ENCODE results near the gene PRDM10. TPM values are rescaled to one million over a fixed set of nuclear protein-coding genes. Genes with fewer than 3 reads are reported as not detected.

The PRDM10 gene
- total RNA-seq, 1 donor from 2014 or later, result 48.1 TPM

DNA sequence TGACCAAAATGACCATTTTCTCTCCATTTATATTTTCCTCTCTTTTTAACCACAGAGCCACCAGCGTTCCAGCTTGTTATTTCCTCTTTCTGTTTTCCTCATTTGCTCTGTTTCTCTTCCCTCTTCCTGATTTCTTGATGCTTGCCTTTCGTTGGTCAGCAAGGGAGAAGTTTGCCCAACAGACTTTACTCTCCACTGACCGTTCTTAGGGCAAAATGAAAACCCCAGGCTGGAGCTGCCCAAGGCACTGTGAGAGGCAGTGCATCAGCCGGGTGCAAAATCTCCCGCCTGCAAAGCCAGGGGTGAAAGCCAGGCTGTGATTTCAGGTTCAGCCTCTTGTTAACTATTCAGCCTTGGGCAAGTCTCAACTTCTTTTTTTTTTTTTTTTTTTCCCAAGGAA, 40.9 kb upstream of the PRDM10 start:
- Histone ChIP-seq H3K27ac (no peak overlapping the region), H3K27me3 (no peaks in the 10 kb centered on the region), H3K4me3 (no peak overlapping the region), H3K36me3 (no peaks in the 10 kb centered on the region), H3K9me3 (no peaks in the 10 kb centered on the region), H3K4me1 (no peaks in the 10 kb centered on the region)
- TF ChIP-seq, protein P1, sequence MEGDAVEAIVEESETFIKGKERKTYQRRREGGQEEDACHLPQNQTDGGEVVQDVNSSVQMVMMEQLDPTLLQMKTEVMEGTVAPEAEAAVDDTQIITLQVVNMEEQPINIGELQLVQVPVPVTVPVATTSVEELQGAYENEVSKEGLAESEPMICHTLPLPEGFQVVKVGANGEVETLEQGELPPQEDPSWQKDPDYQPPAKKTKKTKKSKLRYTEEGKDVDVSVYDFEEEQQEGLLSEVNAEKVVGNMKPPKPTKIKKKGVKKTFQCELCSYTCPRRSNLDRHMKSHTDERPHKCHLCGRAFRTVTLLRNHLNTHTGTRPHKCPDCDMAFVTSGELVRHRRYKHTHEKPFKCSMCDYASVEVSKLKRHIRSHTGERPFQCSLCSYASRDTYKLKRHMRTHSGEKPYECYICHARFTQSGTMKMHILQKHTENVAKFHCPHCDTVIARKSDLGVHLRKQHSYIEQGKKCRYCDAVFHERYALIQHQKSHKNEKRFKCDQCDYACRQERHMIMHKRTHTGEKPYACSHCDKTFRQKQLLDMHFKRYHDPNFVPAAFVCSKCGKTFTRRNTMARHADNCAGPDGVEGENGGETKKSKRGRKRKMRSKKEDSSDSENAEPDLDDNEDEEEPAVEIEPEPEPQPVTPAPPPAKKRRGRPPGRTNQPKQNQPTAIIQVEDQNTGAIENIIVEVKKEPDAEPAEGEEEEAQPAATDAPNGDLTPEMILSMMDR (IDR thresholded peaks at IDR 0.05), result no peak
- no peak for DNase-seq (ENCODE audit: low spot score in 2 of 2)
- intact Hi-C loops (cut with DNase I), result no loop called here

GRCh38 chr11:130042093-130042591, 39.5 kb upstream of the PRDM10 start:
- intact Hi-C loops (cut with DNase I), result no loop called here
- Histone ChIP-seq H3K4me3 (no peak overlapping the region), H3K27ac (no peak overlapping the region), H3K4me1 (no peaks in the 10 kb centered on the region), H3K36me3 (no peaks in the 10 kb centered on the region), H3K27me3 (no peaks in the 10 kb centered on the region), H3K9me3 (no peaks in the 10 kb centered on the region)
- TF ChIP-seq, protein P1 (IDR thresholded peaks at IDR 0.05), result no peak
- no peak for DNase-seq (ENCODE audit: low spot score in 2 of 2)

DNA sequence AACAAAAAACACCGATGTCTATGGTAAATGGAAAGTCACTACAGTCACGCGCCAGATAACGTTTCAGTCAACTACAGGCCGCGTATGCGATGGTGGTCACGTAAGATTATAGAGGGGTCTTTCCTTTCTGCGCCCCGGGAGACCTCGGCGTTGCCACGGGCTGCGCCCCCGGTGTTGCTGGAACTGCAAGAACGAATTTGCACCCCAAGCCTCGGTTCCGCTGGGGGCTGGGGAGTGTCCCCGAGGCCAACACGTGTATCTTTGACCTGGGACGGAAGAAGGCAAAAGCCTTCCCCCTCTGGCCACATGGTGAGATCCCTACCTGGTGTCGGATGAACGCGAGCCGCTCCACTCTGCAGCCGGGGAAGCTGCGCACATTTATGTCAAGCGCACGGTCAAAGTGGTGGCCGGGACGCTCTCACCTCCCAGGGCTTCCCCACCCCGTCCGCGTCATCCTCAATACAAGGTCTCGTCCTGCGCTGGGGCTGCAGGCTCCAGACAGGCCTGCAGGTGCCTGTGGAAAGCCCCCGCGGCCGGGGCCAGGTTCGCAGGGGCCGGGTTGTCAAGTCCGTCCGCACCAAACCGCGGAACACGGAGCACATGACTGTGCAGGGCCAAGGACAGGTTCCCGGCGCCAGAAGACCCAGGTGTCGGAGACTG, 37.8 kb upstream of the PRDM10 start:
- Histone ChIP-seq H3K36me3 (no peaks in the 10 kb centered on the region), H3K27ac (no peak overlapping the region), H3K27me3 (no peaks in the 10 kb centered on the region), H3K4me3 (no peak overlapping the region), H3K9me3 (no peaks in the 10 kb centered on the region), H3K4me1 (no peaks in the 10 kb centered on the region)
- TF ChIP-seq, protein P1 (IDR thresholded peaks at IDR 0.05), result no peak
- no peak for DNase-seq (ENCODE audit: low spot score in 2 of 2)
- intact Hi-C loops (cut with DNase I), result no loop called here

- no peak for DNase-seq (ENCODE audit: low spot score in 2 of 2)
- Histone ChIP-seq H3K9me3 (no peaks in the 10 kb centered on the region), H3K27me3 (no peaks in the 10 kb centered on the region), H3K36me3 (no peaks in the 10 kb centered on the region), H3K4me3 (no peak overlapping the region), H3K27ac (no peak overlapping the region), H3K4me1 (no peaks in the 10 kb centered on the region)
- TF ChIP-seq, protein P1 (IDR thresholded peaks at IDR 0.05), result no peak
- intact Hi-C loops (cut with DNase I), result no loop called here
Observed at GRCh38 chr11:130037881-130038585, 35.4 kb upstream of the PRDM10 start.

- TF ChIP-seq, protein P1 (IDR thresholded peaks at IDR 0.05), result no peak
- intact Hi-C loops (cut with DNase I), result no loop called here
Observed at GRCh38 chr11:130037058-130037457, 34.4 kb upstream of the PRDM10 start.

More at GRCh38 chr11:130037058-130037457, 34.4 kb upstream of the PRDM10 start:
- Histone ChIP-seq H3K27me3 (no peaks in the 10 kb centered on the region), H3K36me3 (no peaks in the 10 kb centered on the region), H3K9me3 (no peaks in the 10 kb centered on the region), H3K27ac (no peak overlapping the region), H3K4me1 (no peaks in the 10 kb centered on the region), H3K4me3 (no peak overlapping the region)
- DNase-seq (ENCODE audit: low spot score in 2 of 2), result no peak
